Ishikawa (cell line): Measurements from ENCODE around the gene KPNA1.

Experiments used
- CEBPB ChIP-seq: IDR thresholded peaks from 2 replicates; pipeline ENCODE4 v1.6.1; 2012
- CREB1 ChIP-seq: IDR thresholded peaks from 2 replicates; pipeline ENCODE4 v1.6.1; 2012; ENCODE audit warnings: low read depth
- EGR1 ChIP-seq: IDR thresholded peaks from 2 replicates; pipeline ENCODE4 v1.6.1; 2012
- EP300 ChIP-seq: IDR thresholded peaks from 2 replicates; pipeline ENCODE4 v1.6.1; 2012; ENCODE audit warnings: borderline replicate concordance
- FOXM1 ChIP-seq: IDR thresholded peaks from 2 replicates; pipeline ENCODE4 v1.6.1; 2012; ENCODE audit warnings: low read depth, borderline replicate concordance
- NFIC ChIP-seq: IDR thresholded peaks from 2 replicates; pipeline ENCODE4 v1.6.1; 2012
- RAD21 ChIP-seq: IDR thresholded peaks from 2 replicates; pipeline ENCODE4 v1.6.1; 2012; ENCODE audit warnings: low read depth
- TAF1 ChIP-seq: IDR thresholded peaks from 2 replicates; pipeline ENCODE4 v1.6.1; 2012; ENCODE audit warnings: low read depth, mild to moderate bottlenecking
- TCF12 ChIP-seq: IDR thresholded peaks from 2 replicates; pipeline ENCODE4 v1.6.1; 2012; ENCODE audit warnings: low read depth
- TEAD4 ChIP-seq: IDR thresholded peaks from 2 replicates; pipeline ENCODE4 v1.6.1; 2012
- USF1 ChIP-seq: IDR thresholded peaks from 2 replicates; pipeline ENCODE4 v1.6.1; 2012
- YY1 ChIP-seq: IDR thresholded peaks from 2 replicates; pipeline ENCODE4 v1.6.1; 2012; ENCODE audit warnings: low read depth
- ZBTB7A ChIP-seq: IDR thresholded peaks from 2 replicates; pipeline ENCODE4 v1.6.1; 2012; ENCODE audit warnings: low read depth
- TF ChIP-seq, protein P1 (sequence below): IDR thresholded peaks from 2 replicates; pipeline ENCODE4 v1.6.1; 2012
- TF ChIP-seq, protein P2 (sequence below): IDR thresholded peaks from 2 replicates; pipeline ENCODE4 v1.6.1; 2012; ENCODE audit warnings: low read depth, mild to moderate bottlenecking

The KPNA1 gene

GRCh38 chr3:122461806-122462205 lies 52.9 kb downstream of the KPNA1 start:
- TF ChIP-seq RAD21 (no peak), USF1 (no peak), TEAD4 (no peak), TAF1 (no peak), ZBTB7A (no peak), EGR1 (no peak), CEBPB (no peak)
- TF ChIP-seq, protein P1, sequence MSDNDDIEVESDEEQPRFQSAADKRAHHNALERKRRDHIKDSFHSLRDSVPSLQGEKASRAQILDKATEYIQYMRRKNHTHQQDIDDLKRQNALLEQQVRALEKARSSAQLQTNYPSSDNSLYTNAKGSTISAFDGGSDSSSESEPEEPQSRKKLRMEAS, result no peak
- TF ChIP-seq, protein P2, sequence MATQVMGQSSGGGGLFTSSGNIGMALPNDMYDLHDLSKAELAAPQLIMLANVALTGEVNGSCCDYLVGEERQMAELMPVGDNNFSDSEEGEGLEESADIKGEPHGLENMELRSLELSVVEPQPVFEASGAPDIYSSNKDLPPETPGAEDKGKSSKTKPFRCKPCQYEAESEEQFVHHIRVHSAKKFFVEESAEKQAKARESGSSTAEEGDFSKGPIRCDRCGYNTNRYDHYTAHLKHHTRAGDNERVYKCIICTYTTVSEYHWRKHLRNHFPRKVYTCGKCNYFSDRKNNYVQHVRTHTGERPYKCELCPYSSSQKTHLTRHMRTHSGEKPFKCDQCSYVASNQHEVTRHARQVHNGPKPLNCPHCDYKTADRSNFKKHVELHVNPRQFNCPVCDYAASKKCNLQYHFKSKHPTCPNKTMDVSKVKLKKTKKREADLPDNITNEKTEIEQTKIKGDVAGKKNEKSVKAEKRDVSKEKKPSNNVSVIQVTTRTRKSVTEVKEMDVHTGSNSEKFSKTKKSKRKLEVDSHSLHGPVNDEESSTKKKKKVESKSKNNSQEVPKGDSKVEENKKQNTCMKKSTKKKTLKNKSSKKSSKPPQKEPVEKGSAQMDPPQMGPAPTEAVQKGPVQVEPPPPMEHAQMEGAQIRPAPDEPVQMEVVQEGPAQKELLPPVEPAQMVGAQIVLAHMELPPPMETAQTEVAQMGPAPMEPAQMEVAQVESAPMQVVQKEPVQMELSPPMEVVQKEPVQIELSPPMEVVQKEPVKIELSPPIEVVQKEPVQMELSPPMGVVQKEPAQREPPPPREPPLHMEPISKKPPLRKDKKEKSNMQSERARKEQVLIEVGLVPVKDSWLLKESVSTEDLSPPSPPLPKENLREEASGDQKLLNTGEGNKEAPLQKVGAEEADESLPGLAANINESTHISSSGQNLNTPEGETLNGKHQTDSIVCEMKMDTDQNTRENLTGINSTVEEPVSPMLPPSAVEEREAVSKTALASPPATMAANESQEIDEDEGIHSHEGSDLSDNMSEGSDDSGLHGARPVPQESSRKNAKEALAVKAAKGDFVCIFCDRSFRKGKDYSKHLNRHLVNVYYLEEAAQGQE, result no peak

DNA sequence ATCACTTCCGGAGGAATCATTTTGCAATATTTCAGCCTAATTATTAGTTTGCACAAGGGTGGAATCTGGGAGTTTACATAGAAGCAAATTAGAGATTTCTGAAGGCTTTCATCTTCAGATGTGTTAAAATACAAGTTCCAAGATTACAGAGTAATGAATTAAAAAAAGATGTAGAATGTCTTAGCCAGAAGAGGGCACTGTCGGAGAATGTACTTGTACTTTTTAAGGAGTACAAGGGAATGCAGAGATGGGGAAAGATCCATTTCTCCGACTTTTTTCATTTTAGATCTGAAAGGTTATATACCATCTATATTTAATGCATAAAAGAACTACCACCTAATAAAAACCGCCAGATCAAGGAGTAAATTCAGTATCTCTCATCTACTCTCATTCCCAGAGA lies 55.7 kb downstream of the KPNA1 start:
- no peak for TF ChIP-seq FOXM1
- TF ChIP-seq RAD21, result 0 out of 2 replicates have a peak, but pooled peaks have one; percentile 19
- no peak for TF ChIP-seq USF1
- no peak for TF ChIP-seq TAF1

- no peak for TF ChIP-seq CEBPB
- no peak for TF ChIP-seq TEAD4
- TF ChIP-seq NFIC, result no peak
- no peak for TF ChIP-seq EGR1
- TF ChIP-seq EP300, result no peak
- TF ChIP-seq, protein P2, result no peak
- TF ChIP-seq, protein P1, result no peak
- TF ChIP-seq RAD21, result no peak
Observed at GRCh38 chr3:122457706-122458105, 57.0 kb downstream of the KPNA1 start.

DNA sequence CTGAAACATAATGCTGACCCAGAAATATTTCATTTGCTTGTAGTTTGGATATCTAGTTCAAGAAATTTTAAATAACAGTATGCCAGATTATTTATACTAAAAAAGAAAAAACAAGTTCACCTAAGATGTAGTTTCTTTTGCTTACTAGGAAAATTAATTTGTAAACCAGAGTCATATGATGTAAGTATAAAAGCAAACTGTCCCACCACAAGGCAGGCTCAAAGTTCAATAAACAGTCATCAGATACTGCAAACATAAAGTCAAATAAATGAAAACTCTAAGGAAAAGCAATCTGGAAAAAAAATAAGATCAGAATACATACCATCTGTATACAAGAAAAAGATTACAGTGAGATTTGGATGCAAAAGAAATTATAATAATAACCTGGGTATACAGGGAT lies 58.7 kb downstream of the KPNA1 start:
- TF ChIP-seq CEBPB, result no peak
- no peak for TF ChIP-seq TAF1
- TF ChIP-seq, protein P1, result no peak
- TF ChIP-seq TEAD4, result no peak
- no peak for TF ChIP-seq TCF12
- TF ChIP-seq USF1, result no peak
- TF ChIP-seq EGR1, result no peak

DNA sequence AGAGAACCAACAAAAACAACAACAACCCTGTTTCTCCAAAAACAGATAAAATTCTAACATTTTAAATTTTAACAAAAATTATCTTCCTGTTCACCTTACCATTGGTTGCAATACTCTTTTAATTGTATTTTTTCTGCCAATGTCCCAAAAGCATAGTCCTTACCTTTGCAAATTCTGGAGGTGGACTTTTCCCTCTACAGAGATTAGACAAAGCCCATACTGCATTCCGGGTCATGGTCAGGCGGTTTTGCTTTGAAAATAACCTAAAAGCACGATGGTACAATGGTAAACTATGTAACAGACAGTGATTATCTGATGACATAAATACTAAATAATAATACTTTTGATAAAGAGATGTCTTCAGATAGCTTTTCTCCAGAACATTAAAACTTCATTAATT lies 63.4 kb downstream of the KPNA1 start:
- TF ChIP-seq NFIC (no peak), CREB1 (no peak), TAF1 (no peak)
- TF ChIP-seq, protein P1, result no peak

DNA sequence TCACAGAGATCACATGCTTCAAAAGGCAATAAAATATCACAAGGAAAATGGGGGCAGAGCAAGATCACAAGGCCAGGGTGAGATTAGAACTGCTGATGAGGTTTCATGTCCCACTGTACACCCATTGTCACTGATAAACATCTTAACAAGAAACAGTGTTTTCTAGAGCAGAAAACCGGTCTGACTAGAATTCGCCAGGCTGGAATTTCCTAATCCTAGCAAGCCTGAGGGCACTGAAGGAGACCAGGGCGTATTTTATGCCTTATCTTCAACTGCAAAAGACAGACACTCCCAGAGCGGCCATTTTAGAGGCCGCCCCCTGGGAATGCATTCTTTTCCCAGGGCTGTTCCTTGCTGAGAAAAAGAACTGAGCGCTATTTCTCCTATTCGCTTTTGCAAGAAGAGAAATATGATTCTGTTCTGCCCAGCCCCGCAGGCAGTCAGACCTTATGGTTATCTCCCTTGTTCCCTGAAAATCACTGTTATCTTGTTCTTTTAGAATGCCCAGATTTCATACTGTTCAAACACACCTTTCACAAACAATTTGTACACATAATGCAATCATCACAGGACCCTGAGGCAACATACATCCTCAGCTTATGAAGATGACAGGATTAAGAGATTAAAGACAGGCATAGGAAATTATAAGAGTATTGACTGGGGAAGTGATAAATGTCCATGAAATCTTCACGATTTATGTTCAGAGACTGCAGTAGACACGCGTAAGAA lies 70.8 kb downstream of the KPNA1 start:
- TF ChIP-seq YY1, result peak; percentile 52; the same call in 1 of the 2 replicates
- TF ChIP-seq CEBPB, result peak; percentile 58; the same call in 1 of the 2 replicates
- peak; percentile 65 for TF ChIP-seq TEAD4
